Epithelial cell of prostate (primary cell): ENCODE measurements around the gene SCFD2.

ENCODE experiments used
- DNase-seq: peaks from one replicate; pipeline ENCODE4 v3.0.0-alpha.2; 2011; ENCODE audit warnings: low read depth, low spot score
- H3K27ac ChIP-seq: fragments of 450-650 bp; 2 replicates; pipeline ENCODE4 v1.5.1; 2017; ENCODE audit warnings: mild to moderate bottlenecking

SCFD2 gene

GRCh38 chr4:52915191-52915590 lies 450.7 kb downstream of the SCFD2 start:
- no peak for DNase-seq

GRCh38 chr4:52914051-52914605 lies 451.7 kb downstream of the SCFD2 start:
- no peak for DNase-seq
- no peak overlapping the region for H3K27ac ChIP-seq

More at GRCh38 chr4:52915191-52915590, 450.7 kb downstream of the SCFD2 start:
- H3K27ac ChIP-seq = no peak overlapping the region

- DNase-seq = no peak
- H3K27ac ChIP-seq = no peak overlapping the region
These were observed 453.3 kb downstream of the SCFD2 start for GRCh38 chr4:52912608-52913007.

DNA sequence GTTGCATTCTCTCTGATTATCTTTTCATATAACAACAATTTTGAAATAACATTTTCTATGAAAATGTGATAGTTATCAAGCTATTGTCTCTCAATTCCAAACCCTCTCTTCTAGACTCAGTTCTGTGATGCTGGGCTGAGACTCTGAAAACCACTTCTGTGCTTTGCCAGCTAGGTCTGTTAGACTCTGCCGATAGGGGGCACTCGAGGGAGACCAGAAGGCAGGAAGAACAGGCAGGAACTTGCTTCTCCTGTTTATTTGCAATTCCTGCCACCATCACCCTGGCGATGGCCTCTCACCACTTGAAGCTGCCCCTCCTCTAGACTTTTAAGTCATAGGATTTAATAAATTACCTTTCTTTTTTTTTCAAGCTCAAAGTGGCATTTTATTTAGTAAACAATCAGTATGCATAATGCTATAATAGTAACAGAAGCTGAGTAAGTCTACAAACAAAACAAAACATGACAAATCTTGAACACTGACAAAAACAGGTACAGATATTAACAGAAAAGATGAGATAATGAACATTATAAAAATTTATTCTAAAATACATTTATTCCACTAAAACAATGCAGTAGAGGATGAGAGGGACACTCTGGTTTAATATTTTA lies 454.1 kb downstream of the SCFD2 start:
- H3K27ac ChIP-seq = no peak overlapping the region
- DNase-seq = peak; percentile 33

DNA sequence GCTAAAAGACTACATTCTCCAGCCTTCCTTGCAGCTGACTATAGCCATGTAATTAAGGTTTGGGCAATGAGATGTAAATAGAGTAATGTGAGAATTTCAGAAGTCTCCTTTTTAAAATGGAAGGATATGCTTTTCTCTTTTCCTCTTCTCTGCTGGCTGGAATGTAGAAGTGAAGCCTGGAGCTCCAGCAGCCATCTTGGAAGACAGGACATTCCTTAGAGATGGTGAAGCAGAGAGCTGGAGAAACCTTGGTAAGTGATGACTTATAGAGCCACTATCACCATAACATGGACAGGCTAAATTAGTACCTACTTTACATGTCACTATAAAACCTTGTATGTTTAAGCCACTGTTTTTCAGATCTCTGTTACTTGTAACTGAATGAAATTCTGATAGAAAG lies 455.7 kb downstream of the SCFD2 start:
- DNase-seq = no peak
- no peak overlapping the region for H3K27ac ChIP-seq

GRCh38 chr4:52907510-52907909 lies 458.4 kb downstream of the SCFD2 start:
- no peak for DNase-seq

GRCh38 chr4:52904421-52904820 lies 461.4 kb downstream of the SCFD2 start:
- no peak for DNase-seq
- H3K27ac ChIP-seq = no peak overlapping the region

More at GRCh38 chr4:52907510-52907909, 458.4 kb downstream of the SCFD2 start:
- no peak overlapping the region for H3K27ac ChIP-seq

DNA sequence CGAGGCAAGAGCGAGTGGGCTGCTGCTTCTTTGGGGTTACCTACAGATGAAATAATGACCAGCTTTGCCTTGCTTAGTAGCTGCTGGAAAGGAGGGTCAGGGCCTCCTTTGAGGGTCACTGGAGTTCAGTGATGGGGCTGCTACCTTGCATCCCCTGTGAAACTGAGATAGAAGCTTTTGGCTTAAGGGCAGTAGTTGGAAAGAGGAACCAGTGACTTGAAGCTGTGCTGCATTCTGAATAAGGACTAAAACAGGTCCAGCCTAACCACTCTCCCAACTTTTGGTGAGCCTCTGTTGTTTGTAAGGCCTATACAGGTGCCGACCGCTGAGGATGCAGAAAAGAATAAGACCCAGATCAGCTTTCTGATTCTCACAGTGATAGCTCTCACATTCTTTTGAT lies 462.6 kb downstream of the SCFD2 start:
- no peak for DNase-seq
- H3K27ac ChIP-seq = no peak overlapping the region

DNA sequence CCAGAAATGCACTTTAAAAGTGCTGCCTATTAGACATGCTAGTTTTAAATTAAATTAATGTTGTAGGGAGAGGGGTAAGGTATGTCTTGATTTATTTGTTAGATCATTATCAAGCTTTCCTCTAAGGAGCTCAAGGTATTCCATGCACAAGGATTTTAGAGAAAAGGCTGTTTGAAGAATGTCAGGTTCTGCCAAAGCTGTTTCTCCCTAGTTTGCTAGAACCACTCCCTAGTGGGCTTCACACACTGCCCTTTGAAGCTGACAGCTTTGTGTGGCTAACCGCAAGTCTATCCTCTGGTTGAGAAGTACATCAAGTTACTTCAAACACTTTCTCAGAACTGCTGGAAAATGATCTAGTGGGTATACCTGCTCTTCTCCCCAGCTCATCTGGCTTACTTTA lies 471.4 kb downstream of the SCFD2 start:
- DNase-seq = no peak
- H3K27ac ChIP-seq = no peak overlapping the region

- DNase-seq = no peak
- H3K27ac ChIP-seq = no peak overlapping the region
These were observed 473.0 kb downstream of the SCFD2 start for GRCh38 chr4:52892880-52893279.

GRCh38 chr4:52891743-52892142 lies 474.1 kb downstream of the SCFD2 start:
- H3K27ac ChIP-seq = no peak overlapping the region
- DNase-seq = no peak

DNA sequence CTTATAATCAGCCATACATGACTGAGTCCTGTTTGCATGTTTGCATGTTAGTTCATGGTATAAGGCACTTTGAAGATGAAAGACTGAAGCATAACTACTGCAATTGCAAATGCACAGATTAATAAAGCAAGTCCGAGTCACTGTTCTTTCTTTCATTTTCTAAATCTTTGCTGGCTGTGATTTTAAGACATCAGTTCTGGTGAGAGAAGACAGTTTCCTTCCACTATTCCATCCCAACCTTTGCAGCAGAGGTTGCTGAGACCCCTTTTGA lies 475.4 kb downstream of the SCFD2 start:
- no peak overlapping the region for H3K27ac ChIP-seq

GRCh38 chr4:52889778-52890520 lies 475.9 kb downstream of the SCFD2 start:
- H3K27ac ChIP-seq = peak overlapping the region; percentile 0
- no peak for DNase-seq

More for the DNA sequence above, 475.4 kb downstream of the SCFD2 start:
- no peak for DNase-seq

- H3K27ac ChIP-seq = no peak overlapping the region
These were observed 476.5 kb downstream of the SCFD2 start for GRCh38 chr4:52889354-52889753.

DNA sequence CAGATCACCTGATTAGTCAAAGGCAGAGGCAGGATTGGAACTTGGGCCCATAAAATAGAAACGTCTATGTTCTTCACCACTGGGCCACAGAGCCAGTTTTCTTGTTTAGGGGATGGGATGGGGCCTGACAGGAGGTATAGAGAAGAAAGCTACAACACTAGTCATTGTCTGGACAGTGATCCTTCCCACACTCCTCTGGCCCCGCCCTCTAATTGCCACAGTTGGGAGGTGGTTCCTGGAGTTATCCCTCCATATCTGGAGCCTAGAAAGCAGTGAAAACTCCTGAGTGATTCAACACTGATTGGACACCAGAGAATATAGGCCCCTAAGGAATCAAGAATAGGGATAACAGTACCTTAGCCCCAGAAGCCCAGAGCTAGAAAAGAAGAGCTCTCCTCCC lies 480.9 kb downstream of the SCFD2 start:
- DNase-seq = no peak
- no peak overlapping the region for H3K27ac ChIP-seq

More at GRCh38 chr4:52889354-52889753, 476.5 kb downstream of the SCFD2 start:
- DNase-seq = no peak

GRCh38 chr4:52883707-52884669 lies 481.9 kb downstream of the SCFD2 start:
- DNase-seq = no peak
- H3K27ac ChIP-seq = no peak overlapping the region

GRCh38 chr4:52883183-52883621 lies 482.7 kb downstream of the SCFD2 start:
- no peak for DNase-seq
- H3K27ac ChIP-seq = no peak overlapping the region

- DNase-seq = no peak
- H3K27ac ChIP-seq = no peak overlapping the region
These were observed 484.9 kb downstream of the SCFD2 start for GRCh38 chr4:52880994-52881393.

GRCh38 chr4:52879471-52879870 lies 486.4 kb downstream of the SCFD2 start:
- no peak overlapping the region for H3K27ac ChIP-seq
- DNase-seq = no peak

DNA sequence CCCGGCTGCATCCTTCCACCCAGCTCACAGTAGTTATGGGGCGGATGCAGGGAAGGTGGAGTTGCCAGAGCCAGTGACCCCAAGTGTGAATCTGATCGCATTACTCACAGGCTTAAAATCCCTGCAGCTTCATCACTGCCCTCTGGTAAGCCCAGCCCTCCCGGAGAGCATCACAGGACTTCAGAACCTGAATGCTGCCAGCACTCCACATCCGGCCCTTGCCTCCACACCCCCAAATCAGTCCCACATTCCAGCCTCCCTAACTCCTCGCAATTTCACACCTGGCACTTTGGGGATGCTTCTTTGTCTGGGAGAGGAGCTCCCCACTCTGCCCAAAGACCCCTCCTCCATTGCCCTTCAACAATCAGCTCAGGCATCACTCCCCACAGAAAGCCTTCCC lies 488.2 kb downstream of the SCFD2 start:
- no peak for DNase-seq
- no peak overlapping the region for H3K27ac ChIP-seq

DNA sequence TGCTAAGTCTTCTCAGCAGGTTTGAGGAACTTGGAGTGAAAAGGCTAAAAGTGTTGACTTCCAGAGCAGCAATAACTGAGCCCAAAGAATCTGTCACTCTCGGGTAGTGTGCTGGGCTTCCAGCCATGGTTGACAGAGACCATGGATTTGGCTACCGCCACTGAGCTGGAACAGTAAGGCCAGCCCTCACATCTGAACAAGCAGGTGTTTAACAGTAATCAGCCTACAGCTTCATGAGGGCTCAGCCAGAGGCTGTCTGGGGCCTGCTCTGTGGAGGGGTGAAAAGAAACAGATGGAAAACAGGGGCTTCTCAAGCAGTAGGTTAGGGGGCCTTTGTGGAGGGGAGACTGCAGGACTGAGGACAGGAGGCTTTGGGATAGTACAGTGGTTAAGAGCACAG lies 488.8 kb downstream of the SCFD2 start:
- no peak for DNase-seq

More for the DNA sequence above, 488.8 kb downstream of the SCFD2 start:
- no peak overlapping the region for H3K27ac ChIP-seq
